CD8-positive, alpha-beta memory T cell (primary cell): ENCODE measurements around the gene PPP1R37. TPM values are rescaled to one million over a fixed set of nuclear protein-coding genes. Genes with fewer than 3 reads are reported as not detected.

ENCODE experiments used
- CTCF ChIA-PET: fragments of 350-600 bp; sonication (Branson Sonifier 250); formaldehyde crosslinking; loops from one replicate; lab custom pipeline; 2021; ENCODE audit warnings: antibody characterized with exemption; lab: Charles Lee
- POLR2A ChIA-PET: fragments of 350-600 bp; sonication (Branson Sonifier 250); formaldehyde crosslinking; loops from one replicate; lab custom pipeline; 2021; ENCODE audit warnings: antibody characterized with exemption; lab: Charles Lee
- DNase-seq, 5 donors: peaks; one replicate each; pipeline versions ENCODE4 v3.0.0 to v3.0.0-alpha.2; 2020 to 2022; ENCODE audit warnings: mixed read lengths in 1 of 5
- H3K27ac ChIP-seq: one replicate; pipeline ENCODE4 v1.7.0; 2013; ENCODE audit warnings: low read depth, mild to moderate bottlenecking, low read length, moderate library complexity
- H3K27me3 ChIP-seq: 2 replicates; pipeline ENCODE4 v1.7.0; 2013; ENCODE audit warnings: low read length, mild to moderate bottlenecking; ENCODE audit not compliant: insufficient read depth, poor library complexity, severe bottlenecking
- H3K36me3 ChIP-seq: 2 replicates; pipeline ENCODE4 v1.7.0; 2013; ENCODE audit warnings: mild to moderate bottlenecking, low read length, moderate library complexity; ENCODE audit not compliant: insufficient read depth
- H3K4me1 ChIP-seq: 2 replicates; pipeline ENCODE4 v1.7.0; 2013; ENCODE audit warnings: mild to moderate bottlenecking, low read length, moderate library complexity; ENCODE audit not compliant: insufficient read depth
- H3K4me3 ChIP-seq: 2 replicates; pipeline ENCODE4 v1.7.0; 2013; ENCODE audit warnings: mild to moderate bottlenecking, low read length
- H3K9me3 ChIP-seq: 2 replicates; pipeline ENCODE4 v1.7.0; 2013; ENCODE audit warnings: mild to moderate bottlenecking, low read length
- H3K27ac Mint-ChIP-seq, 8 donors: one replicate each; pipeline ENCODE4 v1.8.0; 2020 to 2021; ENCODE audit warnings: mixed read lengths in 8 of 8, mild to moderate bottlenecking in 6 of 8, inconsistent platforms in 3 of 8, moderate library complexity in 3 of 8
- H3K27me3 Mint-ChIP-seq, 2 donors: one replicate each; pipeline ENCODE4 v1.8.0; 2020 to 2021; ENCODE audit warnings: mixed read lengths in 2 of 2, mild to moderate bottlenecking in 1 of 2, moderate library complexity in 1 of 2
- H3K36me3 Mint-ChIP-seq, 3 donors: one replicate each; pipeline ENCODE4 v1.8.0; 2020 to 2021; ENCODE audit warnings: mixed read lengths in 3 of 3, inconsistent platforms in 1 of 3, mild to moderate bottlenecking in 1 of 3
- H3K4me1 Mint-ChIP-seq, 3 donors: one replicate each; pipeline ENCODE4 v1.8.0; 2020 to 2021; ENCODE audit warnings: mixed read lengths in 3 of 3, inconsistent platforms in 1 of 3, mild to moderate bottlenecking in 1 of 3
- H3K4me3 Mint-ChIP-seq, 7 donors: one replicate each; pipeline ENCODE4 v1.8.0; 2020 to 2021; ENCODE audit warnings: mixed read lengths in 7 of 7, mild to moderate bottlenecking in 6 of 7, moderate library complexity in 4 of 7, inconsistent platforms in 2 of 7
- H3K9me3 Mint-ChIP-seq, 5 donors: one replicate each; pipeline ENCODE4 v1.8.0; 2020 to 2022; ENCODE audit warnings: mixed read lengths in 5 of 5, mild to moderate bottlenecking in 3 of 5, moderate library complexity in 2 of 5, inconsistent platforms in 1 of 5
- polyA plus RNA-seq: library from polyadenylated mRNA; unstranded; fragments of 300-500 nt; fragmentation: Illumina TruSeq; gene quantifications from one replicate; pipeline ENCODE4 v1.2.3, GENCODE V29; 2021
- total RNA-seq, 2 experiments: library from RNA; stranded (reverse); gene quantifications; one replicate each; pipeline ENCODE4 v1.2.3, GENCODE V29; 2021

The PPP1R37 gene
- total and polyA plus RNA-seq, 3 experiments from 2014 or later, result 0.79 to 18.3 (median 17.8) TPM

GRCh38 chr19:45170146-45171106, 77.4 kb downstream of the PPP1R37 start:
- H3K36me3 ChIP-seq, result no peaks in the 10 kb centered on the region
- Mint-ChIP-seq H3K4me3 (peak overlapping the region in 5 of 7 donors; percentile 15 to 88 (median 74)), H3K27ac (peak overlapping the region in 7 of 8 donors; percentile 47 to 98 (median 91)), H3K9me3 (no peaks in the 10 kb centered on the region), H3K36me3 (peaks cover 0 to 6% (median 0%) of the 10 kb centered on the region in 3 donors), H3K4me1 (peaks cover 34 to 53% (median 34%) of the 10 kb centered on the region in 3 donors), H3K27me3 (no peaks in the 10 kb centered on the region)
- H3K27ac ChIP-seq, result peak overlapping the region; percentile 73
- ChIA-PET POLR2A (no interaction called here), CTCF (interaction anchor here (0.7 kb wide), 1 partner anchor 45 kb away, joined by 3 read pairs; no protein-coding TSS in a partner anchor)
- no peaks in the 10 kb centered on the region for H3K27me3 ChIP-seq
- no peaks in the 10 kb centered on the region for H3K9me3 ChIP-seq
- DNase-seq, result no peak
- no peak overlapping the region for H3K4me3 ChIP-seq
- H3K4me1 ChIP-seq, result peaks cover 53% of the 10 kb centered on the region

- peaks cover 52% of the 10 kb centered on the region for H3K4me1 ChIP-seq
- Mint-ChIP-seq H3K4me1 (peaks cover 34 to 55% (median 40%) of the 10 kb centered on the region in 3 donors), H3K27me3 (no peaks in the 10 kb centered on the region), H3K4me3 (peak overlapping the region; percentile 68 to 88 (median 78)), H3K36me3 (peaks cover 0 to 7% (median 0%) of the 10 kb centered on the region in 3 donors), H3K27ac (peak overlapping the region; percentile 83 to 98 (median 91)), H3K9me3 (no peaks in the 10 kb centered on the region)
- H3K36me3 ChIP-seq, result no peaks in the 10 kb centered on the region
- H3K9me3 ChIP-seq, result no peaks in the 10 kb centered on the region
- DNase-seq, result peak in 4 of 5 donors; percentile 15 to 46 (median 32)
- H3K27ac ChIP-seq, result peak overlapping the region; percentile 73
- ChIA-PET POLR2A (interaction anchor here (1.3 kb wide), 1 partner anchor 18 kb away, joined by 5 read pairs; no protein-coding TSS in a partner anchor), CTCF (interaction anchor here (0.7 kb wide), 1 partner anchor 46 kb away, joined by 3 read pairs; no protein-coding TSS in a partner anchor)
- peak overlapping the region; percentile 65 for H3K4me3 ChIP-seq
- no peaks in the 10 kb centered on the region for H3K27me3 ChIP-seq
Observed at GRCh38 chr19:45171211-45171623, 78.2 kb downstream of the PPP1R37 start.

GRCh38 chr19:45172173-45172572, 79.2 kb downstream of the PPP1R37 start:
- ChIA-PET POLR2A (interaction anchor here (1.3 kb wide), 1 partner anchor 18 kb away, joined by 5 read pairs; no protein-coding TSS in a partner anchor), CTCF (no interaction called here)
- peaks cover 54% of the 10 kb centered on the region for H3K4me1 ChIP-seq
- peaks cover 0 to 3% (median 0%) of the 10 kb centered on the region in 3 donors for H3K36me3 Mint-ChIP-seq
- no peaks in the 10 kb centered on the region for H3K27me3 ChIP-seq
- no peaks in the 10 kb centered on the region for H3K27me3 Mint-ChIP-seq
- H3K4me1 Mint-ChIP-seq, result peaks cover 32 to 55% (median 40%) of the 10 kb centered on the region in 3 donors
- no peaks in the 10 kb centered on the region for H3K36me3 ChIP-seq
- H3K27ac Mint-ChIP-seq, result peak overlapping the region; percentile 51 to 91 (median 81)
- peak overlapping the region; percentile 43 for H3K4me3 ChIP-seq
- H3K4me3 Mint-ChIP-seq, result peak overlapping the region; percentile 19 to 88 (median 55)
- no peak for DNase-seq
- no peak overlapping the region for H3K27ac ChIP-seq
- no peaks in the 10 kb centered on the region for H3K9me3 Mint-ChIP-seq
- H3K9me3 ChIP-seq, result no peaks in the 10 kb centered on the region

- H3K36me3 ChIP-seq, result no peaks in the 10 kb centered on the region
- CTCF ChIA-PET, result no interaction called here
- H3K27me3 ChIP-seq, result no peaks in the 10 kb centered on the region
- POLR2A ChIA-PET, result no interaction called here
- Mint-ChIP-seq H3K4me3 (peak overlapping the region in 4 of 7 donors; percentile 55 to 88 (median 64)), H3K27me3 (no peaks in the 10 kb centered on the region), H3K27ac (peak overlapping the region in 6 of 8 donors; percentile 4 to 87 (median 81)), H3K36me3 (peaks cover 0 to 2% (median 0%) of the 10 kb centered on the region in 3 donors), H3K4me1 (peaks cover 35 to 60% (median 44%) of the 10 kb centered on the region in 3 donors), H3K9me3 (no peaks in the 10 kb centered on the region)
- H3K4me3 ChIP-seq, result peak overlapping the region; percentile 43
- peaks cover 60% of the 10 kb centered on the region for H3K4me1 ChIP-seq
- H3K27ac ChIP-seq, result no peak overlapping the region
- no peak for DNase-seq
- H3K9me3 ChIP-seq, result no peaks in the 10 kb centered on the region
Observed at GRCh38 chr19:45172611-45173208, 79.7 kb downstream of the PPP1R37 start.

GRCh38 chr19:45173816-45174215, 80.8 kb downstream of the PPP1R37 start:
- Histone ChIP-seq H3K27ac (no peak overlapping the region), H3K4me1 (peaks cover 56% of the 10 kb centered on the region), H3K36me3 (no peaks in the 10 kb centered on the region), H3K4me3 (no peak overlapping the region), H3K27me3 (no peaks in the 10 kb centered on the region), H3K9me3 (no peaks in the 10 kb centered on the region)
- Mint-ChIP-seq H3K9me3 (no peaks in the 10 kb centered on the region), H3K27ac (peak overlapping the region in 2 of 8 donors; percentile 15 to 77), H3K27me3 (no peaks in the 10 kb centered on the region), H3K4me1 (peaks cover 37 to 62% (median 49%) of the 10 kb centered on the region in 3 donors), H3K4me3 (no peak overlapping the region), H3K36me3 (peaks cover 0 to 8% (median 0%) of the 10 kb centered on the region in 3 donors)
- no peak for DNase-seq
- ChIA-PET CTCF (no interaction called here), POLR2A (no interaction called here)

- no peak overlapping the region for H3K27ac ChIP-seq
- no peaks in the 10 kb centered on the region for H3K36me3 ChIP-seq
- peaks cover 49% of the 10 kb centered on the region for H3K4me1 ChIP-seq
- no peak overlapping the region for H3K4me3 ChIP-seq
- Mint-ChIP-seq H3K27me3 (no peaks in the 10 kb centered on the region), H3K9me3 (no peaks in the 10 kb centered on the region), H3K36me3 (peaks cover 0 to 15% (median 0%) of the 10 kb centered on the region in 3 donors), H3K4me1 (peaks cover 39 to 56% (median 45%) of the 10 kb centered on the region in 3 donors), H3K4me3 (peak overlapping the region in 6 of 7 donors; percentile 5 to 79 (median 36)), H3K27ac (peak overlapping the region in 6 of 8 donors; percentile 7 to 71 (median 50))
- no peak for DNase-seq
- POLR2A ChIA-PET, result no interaction called here
- no peaks in the 10 kb centered on the region for H3K27me3 ChIP-seq
- CTCF ChIA-PET, result no interaction called here
- H3K9me3 ChIP-seq, result no peaks in the 10 kb centered on the region
Observed at GRCh38 chr19:45175515-45176345, 82.8 kb downstream of the PPP1R37 start.

GRCh38 chr19:45177817-45178261, 84.9 kb downstream of the PPP1R37 start, which contains the start of gene TRAPPC6A:
TRAPPC6A (minus strand) TSS chr19:45178237; CDS start chr19:45178218, 19 bp downstream.
- Mint-ChIP-seq H3K36me3 (peaks cover 0 to 28% (median 3%) of the 10 kb centered on the region in 3 donors), H3K4me3 (peak within 1 kb of the TSS; percentile 82 to 95 (median 91)), H3K9me3 (no peaks in the 10 kb centered on the region), H3K27ac (peak within 1 kb of the TSS; percentile 77 to 98 (median 95)), H3K27me3 (no peaks in the 10 kb centered on the region), H3K4me1 (peaks cover 36 to 52% (median 42%) of the 10 kb centered on the region in 3 donors)
- ChIA-PET POLR2A (interaction anchor here (1.0 to 2.8 kb wide), 6 partner anchors 10 to 725 kb away, joined by 4 to 24 read pairs (median 5); partner anchors contain the start of genes MYPOP and PPP1R37), CTCF (interaction anchor here (1.1 to 2.0 kb wide), 9 partner anchors 10 to 91 kb away, joined by 3 to 16 read pairs (median 5); partner anchors contain the start of gene PPP1R37)
- Histone ChIP-seq H3K4me1 (peaks cover 39% of the 10 kb centered on the region), H3K27me3 (no peaks in the 10 kb centered on the region), H3K36me3 (peaks cover 9% of the 10 kb centered on the region), H3K9me3 (no peaks in the 10 kb centered on the region), H3K4me3 (peak within 1 kb of the TSS; percentile 99), H3K27ac (peak within 1 kb of the TSS; percentile 94)
- DNase-seq, result no peak
